OCI-M1 (cell line): Measurements from ENCODE around the gene MTERF1.
"Not testable (repeated sequence)": the region's sequence is repeated elsewhere in the genome, so short reads cannot be mapped to it uniquely, and the experiment has no call there.

ENCODE experiments used
- DNase-seq: peaks from one replicate; lab custom pipeline; 2025; lab: John Stamatoyannopoulos, UW

MTERF1 gene

GRCh38 chr7:91883676-91884362 lies 3.3 kb upstream of the MTERF1 start:
- peak; percentile 89 for DNase-seq

- no peak for DNase-seq
Measured at GRCh38 chr7:91880016-91880412, 488 bp downstream of the MTERF1 start.

- no peak for DNase-seq
Measured at GRCh38 chr7:91876391-91877133, 3.9 kb downstream of the MTERF1 start.

GRCh38 chr7:91875851-91876250 lies 4.7 kb downstream of the MTERF1 start:
- no peak for DNase-seq

DNA sequence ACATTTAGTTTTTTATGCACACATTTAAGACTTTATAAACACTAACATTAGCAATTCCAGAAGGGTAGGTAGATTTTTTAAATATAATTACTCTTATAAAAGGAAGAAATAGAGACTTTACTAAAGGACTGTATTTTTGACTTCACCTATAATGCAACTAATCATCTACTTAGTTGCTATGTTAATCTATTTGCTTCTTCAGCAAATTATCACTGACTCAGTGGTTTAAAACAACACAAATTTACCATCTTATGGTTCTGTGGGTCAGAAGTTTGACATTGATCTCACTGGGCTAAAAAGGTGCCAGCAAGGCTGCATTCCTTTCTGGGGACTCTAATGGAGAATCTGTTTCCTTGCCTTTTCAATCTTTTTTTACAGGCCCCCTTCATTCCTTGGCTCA lies 7.6 kb downstream of the MTERF1 start:
- no peak for DNase-seq

DNA sequence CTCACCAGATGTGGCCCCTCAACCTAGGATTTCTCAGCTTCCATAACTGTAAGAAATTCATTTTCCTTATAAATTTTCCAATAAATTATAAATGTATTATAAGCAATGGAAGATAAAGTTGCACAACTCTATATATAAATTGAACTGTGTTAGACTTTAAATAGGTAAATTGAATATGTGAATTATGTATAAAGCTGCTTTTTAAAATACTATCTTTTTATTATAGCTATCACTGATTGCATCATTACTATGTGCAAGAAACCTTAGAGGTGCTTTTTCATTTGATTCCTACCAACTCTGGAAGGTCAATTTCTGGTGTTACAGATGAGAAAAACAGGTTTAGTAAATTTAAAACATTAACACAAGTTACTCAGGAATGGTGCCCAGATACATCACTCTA lies 8.4 kb downstream of the MTERF1 start:
- no peak for DNase-seq

DNA sequence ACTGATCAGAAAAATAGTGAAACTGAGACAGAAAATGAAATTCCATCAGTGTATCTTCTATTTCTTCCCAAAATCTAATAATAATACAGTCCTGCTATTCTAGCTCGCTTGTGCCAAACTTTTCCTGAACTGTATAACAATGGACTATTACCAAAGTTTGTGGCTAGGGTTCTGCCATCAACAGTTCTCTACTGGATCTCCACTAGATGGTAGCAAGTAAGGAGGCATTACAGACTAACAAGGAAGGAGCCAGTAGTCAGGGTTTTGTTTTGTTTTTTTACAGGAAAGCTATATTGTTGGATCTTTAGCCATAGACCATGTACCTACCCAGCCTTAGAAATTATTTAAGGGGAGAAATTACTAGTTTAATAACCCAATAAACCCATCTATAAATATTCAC lies 10.8 kb downstream of the MTERF1 start:
- peak; percentile 88 for DNase-seq

DNA sequence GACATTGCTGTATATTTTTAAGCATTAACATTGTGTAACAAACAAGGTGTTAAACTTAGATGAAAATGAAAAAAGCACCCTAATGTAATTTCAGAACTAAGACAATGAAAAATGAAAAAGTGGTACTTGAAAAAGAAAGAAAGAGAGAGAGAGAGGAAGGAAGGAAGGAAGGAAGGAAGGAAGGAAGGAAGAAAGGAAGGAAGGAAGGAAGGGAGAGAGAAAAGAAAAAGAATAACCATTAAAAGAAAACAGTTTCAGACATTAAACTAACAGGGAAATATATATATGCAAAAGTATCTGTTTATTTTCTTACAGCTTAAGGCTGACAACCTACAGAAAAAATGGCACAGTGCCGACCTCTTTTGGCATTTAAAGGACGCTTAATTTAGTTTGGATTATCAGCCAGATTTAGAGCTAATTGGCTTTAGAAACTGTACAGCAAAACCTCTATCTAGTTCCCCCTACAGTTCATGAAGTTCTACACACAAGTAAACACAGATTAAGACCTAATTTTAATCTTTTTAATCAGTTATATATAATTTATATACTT lies 13.8 kb downstream of the MTERF1 start:
- DNase-seq: peak; percentile 82

- no peak for DNase-seq
Measured at GRCh38 chr7:91865511-91865910, 15.0 kb downstream of the MTERF1 start.

DNA sequence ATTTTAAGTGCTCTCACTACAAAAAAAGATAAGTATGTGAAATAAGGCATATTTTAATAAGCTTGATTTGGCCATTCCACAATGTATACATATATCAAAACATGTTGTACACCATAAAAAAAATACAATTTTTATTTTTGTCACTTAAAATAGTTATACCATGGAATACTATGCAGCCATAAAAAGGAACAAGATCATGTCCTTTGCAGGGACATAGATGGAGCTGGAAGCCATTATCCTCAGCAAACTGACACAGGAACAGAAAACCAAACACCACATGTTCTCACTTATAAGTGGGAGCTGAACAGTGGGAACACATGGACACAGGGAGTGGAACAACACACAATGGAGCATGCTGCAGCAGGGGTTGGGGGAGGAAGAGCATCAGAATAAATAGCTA lies 15.9 kb downstream of the MTERF1 start:
- not testable (repeated sequence) for DNase-seq

DNA sequence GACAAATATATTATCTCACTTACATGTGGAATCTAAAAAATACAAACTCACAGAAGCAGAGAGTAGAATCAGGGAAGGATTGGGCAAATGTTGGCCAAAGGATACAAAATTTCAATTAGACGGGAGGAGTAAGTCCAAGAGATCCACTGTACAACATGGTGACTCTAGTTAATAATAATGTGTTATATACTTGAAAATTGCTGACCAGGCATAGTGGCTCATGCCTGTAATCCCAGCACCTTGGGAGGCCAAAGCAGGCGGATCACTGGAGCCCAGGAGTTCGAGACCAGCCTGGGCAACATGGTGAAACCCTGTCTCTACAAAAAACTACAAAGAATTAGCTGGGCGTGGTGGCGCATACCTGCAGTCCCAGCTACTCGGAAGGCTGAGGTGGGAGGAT lies 16.4 kb downstream of the MTERF1 start:
- no peak for DNase-seq

- peak; percentile 100 for DNase-seq
Measured at GRCh38 chr7:91852263-91852741, 28.2 kb downstream of the MTERF1 start.

DNA sequence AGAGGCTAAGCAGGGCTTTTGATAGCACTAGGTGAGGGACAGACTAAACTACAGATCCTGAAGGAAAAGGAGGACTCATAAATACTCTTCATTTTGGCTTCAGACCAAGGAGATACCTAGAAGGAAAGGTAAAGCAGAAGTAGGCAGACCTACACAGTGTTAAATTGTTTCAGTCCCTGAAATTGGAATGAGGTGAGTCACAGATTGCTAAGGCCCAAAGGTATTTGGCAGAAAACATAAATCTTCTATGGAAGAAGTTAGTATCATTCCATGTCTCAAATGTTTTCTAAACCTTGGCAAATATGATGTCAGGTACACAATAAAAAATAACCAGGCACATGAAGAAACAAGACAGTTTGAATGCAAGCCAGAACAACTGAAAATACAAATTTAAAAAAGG lies 30.0 kb downstream of the MTERF1 start:
- no peak for DNase-seq

DNA sequence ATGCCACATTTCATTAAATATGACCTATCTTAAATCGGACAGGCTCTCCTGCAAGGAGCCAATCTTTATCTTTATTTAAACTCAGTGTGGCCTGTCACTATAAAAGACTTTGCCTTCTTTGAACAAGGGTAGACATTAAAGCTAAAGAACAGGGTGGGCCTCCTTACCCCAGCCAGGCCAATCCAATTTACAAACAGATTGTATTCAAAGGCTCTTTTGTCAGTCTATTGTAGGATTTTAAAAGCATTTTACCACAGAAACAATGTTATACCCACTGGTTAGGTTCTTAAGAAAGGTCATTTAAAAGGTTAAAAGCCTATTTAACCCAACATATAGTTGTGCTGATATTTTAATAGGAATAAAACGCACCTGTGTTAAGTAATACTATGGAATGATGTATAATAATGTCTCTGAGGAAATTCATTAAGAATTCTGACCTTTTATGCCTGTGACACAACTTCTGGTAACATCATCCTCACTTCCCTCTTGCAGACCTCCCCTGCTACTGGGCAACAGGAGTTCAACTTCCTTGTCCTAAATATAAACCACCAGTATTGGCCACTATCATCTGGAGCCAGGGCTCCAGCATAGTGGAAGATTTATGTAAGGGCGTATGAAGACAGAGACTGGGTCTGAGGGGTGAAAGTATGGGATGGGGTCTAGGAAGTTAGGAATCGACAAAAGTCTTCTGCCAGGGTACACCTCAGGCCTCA lies 32.5 kb downstream of the MTERF1 start:
- DNase-seq: peak; percentile 99

- no peak for DNase-seq
Measured at GRCh38 chr7:91847231-91847630, 33.3 kb downstream of the MTERF1 start.

GRCh38 chr7:91846436-91846835 lies 34.1 kb downstream of the MTERF1 start:
- DNase-seq: no peak

- peak; percentile 85 for DNase-seq
Measured at GRCh38 chr7:91843831-91844230, 36.7 kb downstream of the MTERF1 start.

GRCh38 chr7:91838439-91838838 lies 42.1 kb downstream of the MTERF1 start:
- no peak for DNase-seq

- peak; percentile 84 for DNase-seq
Measured at GRCh38 chr7:91837397-91838070, 43.0 kb downstream of the MTERF1 start.

- DNase-seq: no peak
Measured at GRCh38 chr7:91835826-91836368, 44.6 kb downstream of the MTERF1 start.

GRCh38 chr7:91835091-91835825 lies 45.2 kb downstream of the MTERF1 start:
- no peak for DNase-seq
